ENCODE measurements around the gene CCN2. TPM values are rescaled to one million over a fixed set of nuclear protein-coding genes. Genes with fewer than 3 reads are reported as not detected.
A peak's percentile ranks its signal among the peaks of the same experiment; 100 is the strongest.

CCN2 gene
- total RNA-seq, 3 donors from 2014 or later (not counting 1 experiment from before 2014, with no cell fraction given) = not detected

GRCh38 chr6:131924881-131925474 lies 26.2 kb downstream of the CCN2 start:
- Mint-ChIP-seq H3K36me3 (no peaks in the 10 kb centered on the region), H3K4me3 (no peak overlapping the region), H3K4me1 (no peaks in the 10 kb centered on the region), H3K27me3 (ENCODE audit: low read depth in 2 of 2) (peaks cover 0 to 14% of the 10 kb centered on the region in 2 donors), H3K27ac (no peak overlapping the region), H3K9me3 (peaks cover 3% of the 10 kb centered on the region in 2 donors)
- Histone ChIP-seq H3K4me3 (ENCODE audit: low read length) (no peak overlapping the region), H3K36me3 (ENCODE audit: control insufficient read depth, insufficient read depth, low read length) (no peaks in the 10 kb centered on the region), H3K9me3 (ENCODE audit: control insufficient read depth, insufficient read depth, low read length) (peaks cover 7% of the 10 kb centered on the region), H3K27me3 (ENCODE audit: control insufficient read depth, insufficient read depth, low read length) (no peaks in the 10 kb centered on the region), H3K4me1 (ENCODE audit: control insufficient read depth, insufficient read depth, low read length) (no peaks in the 10 kb centered on the region), H3K27ac (ENCODE audit: low read length) (no peak overlapping the region)
- intact Hi-C loops (cut with micrococcal nuclease) = no loop called here
- DNase-seq (no peak), ATAC-seq (no peak)
- no peak for TF ChIP-seq CTCF (IDR thresholded peaks at IDR 0.05)
- WGBS (ENCODE audit: insufficient coverage) = 31% methylated on average over 2 of the region's 4 CpGs

GRCh38 chr6:131923356-131923755 lies 27.8 kb downstream of the CCN2 start:
- peaks cover 4 to 25% of the 10 kb centered on the region in 2 donors for H3K27me3 Mint-ChIP-seq (ENCODE audit: low read depth in 2 of 2)
- no peak overlapping the region for H3K27ac Mint-ChIP-seq
- Histone ChIP-seq H3K4me3 (ENCODE audit: low read length) (no peak overlapping the region), H3K27me3 (ENCODE audit: control insufficient read depth, insufficient read depth, low read length) (no peaks in the 10 kb centered on the region), H3K9me3 (ENCODE audit: control insufficient read depth, insufficient read depth, low read length) (peaks cover 7% of the 10 kb centered on the region), H3K27ac (ENCODE audit: low read length) (no peak overlapping the region), H3K36me3 (ENCODE audit: control insufficient read depth, insufficient read depth, low read length) (no peaks in the 10 kb centered on the region), H3K4me1 (ENCODE audit: control insufficient read depth, insufficient read depth, low read length) (no peaks in the 10 kb centered on the region)
- H3K9me3 Mint-ChIP-seq = peaks cover 3% of the 10 kb centered on the region in 2 donors
- H3K4me3 Mint-ChIP-seq = no peak overlapping the region
- no peaks in the 10 kb centered on the region for H3K4me1 Mint-ChIP-seq
- peak in 1 of 2 donors; percentile 50 for DNase-seq
- intact Hi-C loops (cut with micrococcal nuclease) = no loop called here
- no peak for ATAC-seq
- no peaks in the 10 kb centered on the region for H3K36me3 Mint-ChIP-seq
- TF ChIP-seq CTCF (IDR thresholded peaks at IDR 0.05) = no peak
- 40% methylated on average over 2 of the region's 2 CpGs for WGBS (ENCODE audit: insufficient coverage)

GRCh38 chr6:131920656-131921055 lies 30.5 kb downstream of the CCN2 start:
- ATAC-seq (no peak), DNase-seq (no peak)
- Mint-ChIP-seq H3K27ac (no peak overlapping the region), H3K27me3 (ENCODE audit: low read depth in 2 of 2) (peaks cover 22 to 52% of the 10 kb centered on the region in 2 donors), H3K9me3 (peaks cover 3% of the 10 kb centered on the region in 2 donors), H3K36me3 (no peaks in the 10 kb centered on the region), H3K4me1 (peaks cover 11 to 18% of the 10 kb centered on the region in 2 donors), H3K4me3 (no peak overlapping the region)
- H3K27me3 ChIP-seq (ENCODE audit: control insufficient read depth, insufficient read depth, low read length) = no peaks in the 10 kb centered on the region
- 100% methylated on average over 1 of the region's 3 CpGs for WGBS (ENCODE audit: insufficient coverage)
- no peak overlapping the region for H3K27ac ChIP-seq (ENCODE audit: low read length)
- intact Hi-C loops (cut with micrococcal nuclease) = no loop called here
- peaks cover 6% of the 10 kb centered on the region for H3K4me1 ChIP-seq (ENCODE audit: control insufficient read depth, insufficient read depth, low read length)
- TF ChIP-seq CTCF (IDR thresholded peaks at IDR 0.05) = no peak
- H3K9me3 ChIP-seq (ENCODE audit: control insufficient read depth, insufficient read depth, low read length) = peaks cover 7% of the 10 kb centered on the region
- no peaks in the 10 kb centered on the region for H3K36me3 ChIP-seq (ENCODE audit: control insufficient read depth, insufficient read depth, low read length)
- no peak overlapping the region for H3K4me3 ChIP-seq (ENCODE audit: low read length)

Measured in natural killer cell (primary cell).